H9 (cell line): ENCODE measurements around the gene ITGB2. TPM values are rescaled to one million over a fixed set of nuclear protein-coding genes. Genes with fewer than 3 reads are reported as not detected.

ENCODE experiments used
- DNase-seq: peaks from one replicate; pipeline ENCODE4 v3.0.0-alpha.2; 2017
- H2AFZ ChIP-seq: one replicate; pipeline ENCODE4 v1.6.1; 2013; ENCODE audit warnings: mild to moderate bottlenecking, low read length, control low read depth, moderate library complexity
- H2AK5ac ChIP-seq: 2 replicates; pipeline ENCODE4 v1.6.1; 2013; ENCODE audit warnings: low read length, control low read depth, mixed read lengths; ENCODE audit not compliant: insufficient read length
- H2BK120ac ChIP-seq: one replicate; pipeline ENCODE4 v1.6.1; 2013; ENCODE audit warnings: low read depth, mild to moderate bottlenecking, low read length, control low read depth, inconsistent platforms; ENCODE audit not compliant: poor library complexity, severe bottlenecking
- H2BK12ac ChIP-seq: 2 replicates; pipeline ENCODE4 v1.6.1; 2013; ENCODE audit warnings: low read length, control low read depth, mixed read lengths, low read depth; ENCODE audit not compliant: insufficient read length
- H2BK15ac ChIP-seq: 2 replicates; pipeline ENCODE4 v1.6.1; 2013; ENCODE audit warnings: low read depth, low read length, control low read depth
- H2BK20ac ChIP-seq: one replicate; pipeline ENCODE4 v1.6.1; 2013; ENCODE audit warnings: low read depth, mild to moderate bottlenecking, low read length, control low read depth, inconsistent platforms; ENCODE audit not compliant: poor library complexity, severe bottlenecking
- H2BK5ac ChIP-seq: 2 replicates; pipeline ENCODE4 v1.6.1; 2013; ENCODE audit warnings: low read length, control low read depth, mixed read lengths; ENCODE audit not compliant: insufficient read length
- H3K14ac ChIP-seq: 2 replicates; pipeline ENCODE4 v1.6.1; 2013; ENCODE audit warnings: low read length, control low read depth; ENCODE audit not compliant: insufficient read depth
- H3K18ac ChIP-seq: 2 replicates; pipeline ENCODE4 v1.6.1; 2013; ENCODE audit warnings: low read depth, mild to moderate bottlenecking, mixed read lengths, low read length, control low read depth; ENCODE audit not compliant: insufficient read length
- H3K23ac ChIP-seq: 2 replicates; pipeline ENCODE4 v1.6.1; 2013; ENCODE audit warnings: low read length, control low read depth, mixed read lengths, low read depth; ENCODE audit not compliant: insufficient read length
- H3K23me2 ChIP-seq: 2 replicates; pipeline ENCODE4 v1.6.1; 2013; ENCODE audit warnings: low read depth, mild to moderate bottlenecking, mixed read lengths, low read length, control low read depth; ENCODE audit not compliant: insufficient read length, poor library complexity, severe bottlenecking
- H3K27ac ChIP-seq: 2 replicates; pipeline ENCODE4 v1.5.1; 2013; ENCODE audit warnings: low read length, control low read depth, mixed read lengths, low read depth; ENCODE audit not compliant: insufficient read length
- H3K27me3 ChIP-seq: 2 replicates; pipeline ENCODE4 v1.6.1; 2013; ENCODE audit warnings: low read length, control low read depth, inconsistent platforms; ENCODE audit not compliant: insufficient read depth
- H3K4ac ChIP-seq: 2 replicates; pipeline ENCODE4 v1.6.1; 2013; ENCODE audit warnings: low read depth, mild to moderate bottlenecking, control low read depth, inconsistent platforms, low read length, moderate library complexity
- H3K4me1 ChIP-seq: 2 replicates; pipeline ENCODE4 v1.6.1; 2013; ENCODE audit warnings: low read length, control low read depth, inconsistent platforms; ENCODE audit not compliant: insufficient read depth
- H3K4me2 ChIP-seq: 2 replicates; pipeline ENCODE4 v1.6.1; 2013; ENCODE audit warnings: low read length, control low read depth, mixed read lengths; ENCODE audit not compliant: insufficient read length, insufficient read depth
- H3K56ac ChIP-seq: 2 replicates; pipeline ENCODE4 v1.6.1; 2013; ENCODE audit warnings: low read depth, mild to moderate bottlenecking, mixed read lengths, low read length, control low read depth; ENCODE audit not compliant: insufficient read length
- H3K79me1 ChIP-seq: 2 replicates; pipeline ENCODE4 v1.6.1; 2013; ENCODE audit warnings: low read depth, mild to moderate bottlenecking, moderate library complexity, low read length, control low read depth, inconsistent platforms; ENCODE audit not compliant: insufficient read depth, poor library complexity, severe bottlenecking
- H3K79me2 ChIP-seq: 2 replicates; pipeline ENCODE4 v1.6.1; 2013; ENCODE audit warnings: low read length, control low read depth, inconsistent platforms; ENCODE audit not compliant: insufficient read depth
- H3K9ac ChIP-seq: 2 replicates; pipeline ENCODE4 v1.6.1; 2013; ENCODE audit warnings: low read length, control low read depth, mixed read lengths; ENCODE audit not compliant: insufficient read length; ENCODE audit errors: extremely low read depth
- H3K9me3 ChIP-seq: one replicate; pipeline ENCODE4 v1.6.1; 2013; ENCODE audit warnings: low read depth, low read length, inconsistent platforms; ENCODE audit not compliant: control insufficient read depth
- H3T11ph ChIP-seq: one replicate; pipeline ENCODE4 v1.6.1; 2013; ENCODE audit warnings: mild to moderate bottlenecking, low read length, control low read depth, inconsistent platforms
- H4K20me1 ChIP-seq: one replicate; pipeline ENCODE4 v1.6.1; 2013; ENCODE audit not compliant: control insufficient read depth, insufficient read length, insufficient read depth
- H4K5ac ChIP-seq: 2 replicates; pipeline ENCODE4 v1.6.1; 2013; ENCODE audit warnings: low read depth, mild to moderate bottlenecking, mixed read lengths, low read length, control low read depth; ENCODE audit not compliant: insufficient read length
- H4K8ac ChIP-seq: replicated peaks from 2 replicates; pipeline ENCODE4 v1.6.1; 2013; ENCODE audit warnings: low read length, control low read depth, mixed read lengths, low read depth; ENCODE audit not compliant: insufficient read length
- H4K91ac ChIP-seq: 2 replicates; pipeline ENCODE4 v1.6.1; 2013; ENCODE audit warnings: low read depth, mild to moderate bottlenecking, moderate library complexity, mixed read lengths, low read length, control low read depth; ENCODE audit not compliant: insufficient read length
- H3K27ac Mint-ChIP-seq, 3 experiments: 2 replicates in 2 of 3; 3 replicates in 1 of 3; pipeline ENCODE4 v1.8.0; 2020 to 2021; ENCODE audit warnings: mixed read lengths in 3 of 3, mild to moderate bottlenecking in 1 of 3, moderate library complexity in 1 of 3
- H3K27me3 Mint-ChIP-seq: 2 replicates; pipeline ENCODE4 v1.8.0; 2021; ENCODE audit warnings: low read depth, mild to moderate bottlenecking, moderate library complexity, mixed read lengths
- H3K36me3 Mint-ChIP-seq, 3 experiments: 2 replicates in 2 of 3; 3 replicates in 1 of 3; pipeline ENCODE4 v1.8.0; 2020 to 2021; ENCODE audit warnings: low read depth in 3 of 3, mixed read lengths in 3 of 3; ENCODE audit not compliant: insufficient read depth in 1 of 3
- H3K4me1 Mint-ChIP-seq, 2 experiments: 2 replicates each; pipeline ENCODE4 v1.8.0; 2020; ENCODE audit warnings: mixed read lengths in 2 of 2
- H3K4me3 Mint-ChIP-seq, 2 experiments: 2 replicates in 1 of 2; 3 replicates in 1 of 2; pipeline ENCODE4 v1.8.0; 2020 to 2021; ENCODE audit warnings: mild to moderate bottlenecking in 2 of 2, mixed read lengths in 2 of 2, moderate library complexity in 1 of 2
- H3K9me3 Mint-ChIP-seq, 2 experiments: 2 replicates in 1 of 2; 3 replicates in 1 of 2; pipeline ENCODE4 v1.8.0; 2020; ENCODE audit warnings: mild to moderate bottlenecking in 2 of 2, mixed read lengths in 2 of 2, moderate library complexity in 1 of 2
- CTCF ChIP-seq: fragments of 200-600 bp; sonication (generic); conservative IDR thresholded peaks from 3 replicates; pipeline ENCODE4 v1.8.0; 2021; ENCODE audit warnings: antibody characterized with exemption, mild to moderate bottlenecking
- WGBS: extraction: QIAGEN DNeasy Blood & Tissue Kit; methylation state at CpG from one replicate; pipeline ENCODE4 v1.1.7; 2013; ENCODE audit warnings: missing lambda C conversion rate, low lambda C conversion rate, mixed read lengths; ENCODE audit not compliant: insufficient read length; ENCODE audit errors: extremely low coverage; 5-methylcytosine and 5-hydroxymethylcytosine counted together
- total RNA-seq: library from RNA; stranded (reverse); gene quantifications from 2 replicates; pipeline ENCODE4 v1.2.1, GENCODE V29; 2021

ITGB2 gene
- total RNA-seq, 1 experiment from 2014 or later: 1.1 TPM

- no peaks in the 10 kb centered on the region for H3K9me3 ChIP-seq
- peaks cover 27% of the 10 kb centered on the region for H3K79me1 ChIP-seq
- peak overlapping the region in 1 of 3 experiments; percentile 62; a peak in 1 of 7 replicates for H3K27ac Mint-ChIP-seq
- no peak overlapping the region for H3K27ac ChIP-seq
- no peak overlapping the region for H3K4me2 ChIP-seq
- no peak overlapping the region for H3K9ac ChIP-seq
- no peak for TF ChIP-seq CTCF
- no peak for DNase-seq
- H3K4me3 Mint-ChIP-seq: peak overlapping the region in 1 of 2 experiments; percentile 53; a peak in 2 of 5 replicates
- no peak overlapping the region for H3K23ac ChIP-seq
- no peak overlapping the region for H2AFZ ChIP-seq
- H3K36me3 Mint-ChIP-seq: peaks cover under 1 to 7% (median 4%) of the 10 kb centered on the region in 3 experiments; a peak in 6 of 7 replicates
- H4K5ac ChIP-seq: no peak overlapping the region
- H3K4me1 Mint-ChIP-seq: peaks cover 49 to 50% of the 10 kb centered on the region in 2 experiments
- H3K14ac ChIP-seq: no peak overlapping the region
- H3K4me1 ChIP-seq: peaks cover 15% of the 10 kb centered on the region
- no peaks in the 10 kb centered on the region for H4K20me1 ChIP-seq
- H4K8ac ChIP-seq: no peak overlapping the region
- no CpG with 5 or more reads among the region's 10 CpGs for WGBS
- no peak overlapping the region for H3K56ac ChIP-seq
- no peak overlapping the region for H2BK15ac ChIP-seq
- H3K9me3 Mint-ChIP-seq: no peaks in the 10 kb centered on the region
- H3K4ac ChIP-seq: no peak overlapping the region
- H2BK12ac ChIP-seq: no peak overlapping the region
- H2BK5ac ChIP-seq: no peak overlapping the region
- peaks cover 54% of the 10 kb centered on the region for H3K79me2 ChIP-seq
- no peak overlapping the region for H2AK5ac ChIP-seq
- H2BK120ac ChIP-seq: no peak overlapping the region
- no peak overlapping the region for H4K91ac ChIP-seq
- no peak overlapping the region for H2BK20ac ChIP-seq
- H3K27me3 ChIP-seq: no peaks in the 10 kb centered on the region; the same call in 1 of the 2 replicates
- peaks cover 24% of the 10 kb centered on the region for H3K23me2 ChIP-seq
- H3K18ac ChIP-seq: no peak overlapping the region
- H3T11ph ChIP-seq: no peak overlapping the region
- H3K27me3 Mint-ChIP-seq: peaks cover 17% of the 10 kb centered on the region
Measured at GRCh38 chr21:44870748-44871495, 49.8 kb downstream of the ITGB2 start.
